SKM-1 treated with dmso at 0.1 percent for 144 hours (cell line): ENCODE measurements around the gene FTCD.
"Not testable (repeated sequence)": the region's sequence is repeated elsewhere in the genome, so short reads cannot be mapped to it uniquely, and the experiment has no call there.

ENCODE experiments used
- DNase-seq: peaks from one replicate; lab custom pipeline; 2025; ENCODE audit not compliant: unreplicated experiment; lab: John Stamatoyannopoulos, UW

The FTCD gene

DNA sequence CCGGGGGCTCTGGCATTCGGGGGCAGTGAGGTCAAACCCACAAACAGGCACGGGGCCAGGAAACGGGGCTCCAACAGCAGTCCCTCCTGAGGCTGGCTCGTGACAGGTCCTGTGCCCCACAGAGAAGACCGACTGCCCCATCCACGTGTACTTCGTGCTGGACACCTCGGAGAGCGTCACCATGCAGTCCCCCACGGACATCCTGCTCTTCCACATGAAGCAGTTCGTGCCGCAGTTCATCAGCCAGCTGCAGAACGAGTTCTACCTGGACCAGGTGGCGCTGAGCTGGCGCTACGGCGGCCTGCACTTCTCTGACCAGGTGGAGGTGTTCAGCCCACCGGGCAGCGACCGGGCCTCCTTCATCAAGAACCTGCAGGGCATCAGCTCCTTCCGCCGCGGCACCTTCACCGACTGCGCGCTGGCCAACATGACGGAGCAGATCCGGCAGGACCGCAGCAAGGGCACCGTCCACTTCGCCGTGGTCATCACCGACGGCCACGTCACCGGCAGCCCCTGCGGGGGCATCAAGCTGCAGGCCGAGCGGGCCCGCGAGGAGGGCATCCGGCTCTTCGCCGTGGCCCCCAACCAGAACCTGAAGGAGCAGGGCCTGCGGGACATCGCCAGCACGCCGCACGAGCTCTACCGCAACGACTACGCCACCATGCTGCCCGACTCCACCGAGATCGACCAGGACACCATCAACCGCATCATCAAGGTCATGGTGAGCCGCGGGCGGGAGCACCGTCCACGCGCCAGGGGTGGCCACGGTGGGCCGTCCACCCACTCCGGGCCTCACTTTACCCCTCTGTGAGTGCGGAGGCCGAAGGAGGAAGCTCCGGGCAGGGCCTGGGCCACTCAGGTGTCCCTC is 43.3 kb downstream of the FTCD start:
- DNase-seq = no peak

GRCh38 chr21:46111193-46111571 is 44.2 kb downstream of the FTCD start:
- no peak for DNase-seq

DNA sequence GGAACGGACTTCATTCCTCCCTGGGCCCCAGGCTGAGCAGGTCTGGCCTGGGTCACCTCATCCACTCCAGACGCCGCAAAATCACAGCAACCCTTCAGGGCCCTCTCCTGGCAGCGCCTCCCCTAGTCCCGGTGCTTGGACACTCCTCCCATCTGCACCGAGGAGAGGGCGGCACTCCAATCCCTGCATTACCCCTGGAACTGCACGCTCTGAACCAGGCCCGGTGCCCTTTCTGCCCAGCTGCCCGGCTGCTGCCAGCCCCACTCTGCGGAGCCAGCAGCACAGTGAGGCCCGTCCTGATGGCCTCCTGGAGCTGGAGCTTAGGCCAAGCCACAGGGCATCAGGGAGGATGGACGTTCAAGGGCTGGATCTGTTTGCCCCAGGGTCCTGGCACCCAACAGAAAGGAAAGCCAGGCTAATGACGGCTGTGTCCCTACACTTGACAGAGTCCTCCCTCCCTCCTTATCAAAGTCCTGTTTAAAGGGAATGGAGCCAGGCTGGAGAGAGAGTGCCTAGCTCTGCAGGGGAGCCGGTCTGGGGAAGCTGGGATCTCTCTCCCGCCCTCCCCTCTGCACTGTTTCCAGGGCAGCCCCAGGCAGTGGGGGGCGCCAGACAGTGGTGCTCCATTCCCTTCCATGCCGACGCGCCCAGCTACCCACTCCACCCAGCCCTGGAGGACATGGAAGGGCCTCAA is 44.7 kb downstream of the FTCD start:
- DNase-seq = no peak

GRCh38 chr21:46109313-46110221 is 45.8 kb downstream of the FTCD start:
- no peak for DNase-seq

- no peak for DNase-seq
Observed at GRCh38 chr21:46108827-46109312, 46.5 kb downstream of the FTCD start.

- DNase-seq = not testable (repeated sequence)
Observed at GRCh38 chr21:46107376-46107775, 48.0 kb downstream of the FTCD start.

- DNase-seq = no peak
Observed at GRCh38 chr21:46104104-46104503, 51.3 kb downstream of the FTCD start.

DNA sequence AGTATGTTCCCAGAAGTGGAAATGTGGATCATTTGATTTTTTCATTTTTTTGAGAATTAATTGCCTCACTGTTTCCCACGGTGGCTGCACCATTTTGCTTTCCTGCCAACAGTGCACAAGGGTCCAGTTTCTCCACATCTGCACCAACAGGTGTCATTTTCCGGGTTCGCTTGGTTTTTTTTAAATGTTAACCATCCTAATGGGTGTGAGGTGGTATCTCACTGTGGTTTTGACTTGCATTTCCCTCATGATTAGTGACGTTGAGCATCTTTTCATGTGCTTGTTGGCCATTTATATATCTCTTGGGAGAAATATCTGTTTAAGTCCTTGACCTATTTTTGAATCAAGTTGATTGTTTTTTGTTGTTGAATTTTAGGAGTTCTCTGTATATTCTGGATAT is 54.5 kb downstream of the FTCD start:
- no peak for DNase-seq

GRCh38 chr21:46100426-46100825 is 55.0 kb downstream of the FTCD start:
- DNase-seq = no peak

GRCh38 chr21:46100020-46100419 is 55.4 kb downstream of the FTCD start:
- DNase-seq = no peak

DNA sequence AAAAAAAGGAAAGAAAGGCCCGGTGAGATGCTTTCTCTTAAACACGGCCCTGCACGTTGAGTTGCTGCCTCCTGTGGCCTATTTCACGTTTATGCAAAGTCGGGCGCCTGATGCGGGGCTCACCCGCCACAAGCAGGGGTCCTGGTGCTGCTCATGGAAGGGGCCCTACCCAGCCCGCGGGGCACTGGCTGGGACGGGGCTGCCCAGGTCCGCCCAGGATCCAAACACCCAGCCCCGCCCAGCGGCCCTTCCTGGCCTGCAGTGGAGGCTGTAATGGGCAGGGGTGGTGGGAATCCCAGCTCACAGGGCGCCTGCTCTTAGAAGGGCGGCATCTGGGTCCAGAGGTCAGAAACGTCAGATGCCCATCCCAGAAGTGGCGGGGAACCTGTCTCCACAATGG is 55.9 kb downstream of the FTCD start:
- DNase-seq = no peak

DNA sequence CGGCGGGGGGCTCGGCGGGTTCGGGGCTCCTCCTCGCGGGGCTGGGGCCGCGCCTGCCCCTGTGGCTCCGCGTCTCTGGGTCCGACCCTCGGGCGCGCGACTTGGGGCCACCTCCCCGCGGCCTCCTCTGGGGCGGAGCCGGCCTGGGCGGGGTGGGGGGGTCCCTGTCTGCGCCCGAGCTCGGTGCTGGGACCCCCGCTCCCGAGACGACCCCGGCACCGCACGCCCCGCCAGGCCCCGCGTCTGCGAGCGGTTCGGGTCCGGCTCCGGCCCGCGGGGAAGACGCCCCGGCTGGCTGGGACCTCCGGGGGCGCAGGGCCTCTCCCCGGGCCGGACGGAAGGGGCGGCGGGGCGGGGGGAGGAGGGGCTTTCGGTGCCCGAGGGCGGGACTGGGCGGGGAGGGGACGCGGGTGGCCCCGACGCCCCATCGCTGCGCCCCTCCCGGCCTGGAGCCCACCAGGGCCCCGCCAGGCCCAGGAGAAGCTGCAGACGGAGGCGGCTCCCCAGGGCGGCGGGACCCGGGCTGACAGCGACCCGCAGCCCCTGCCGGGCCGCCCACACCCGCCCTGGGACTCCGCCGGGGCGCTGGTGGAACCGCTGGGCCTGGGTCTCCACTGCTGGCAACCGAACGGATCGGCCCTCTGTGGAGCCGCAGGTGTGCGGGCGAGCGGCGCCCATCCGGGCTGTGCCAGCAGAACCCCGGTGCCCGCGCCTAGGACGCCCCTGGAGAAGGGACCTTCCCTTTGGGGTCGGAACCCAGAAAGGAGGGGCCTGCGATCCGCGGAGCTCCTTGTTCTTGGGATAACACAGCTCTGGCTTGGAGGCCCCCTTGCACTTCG is 56.9 kb downstream of the FTCD start:
- no peak for DNase-seq

DNA sequence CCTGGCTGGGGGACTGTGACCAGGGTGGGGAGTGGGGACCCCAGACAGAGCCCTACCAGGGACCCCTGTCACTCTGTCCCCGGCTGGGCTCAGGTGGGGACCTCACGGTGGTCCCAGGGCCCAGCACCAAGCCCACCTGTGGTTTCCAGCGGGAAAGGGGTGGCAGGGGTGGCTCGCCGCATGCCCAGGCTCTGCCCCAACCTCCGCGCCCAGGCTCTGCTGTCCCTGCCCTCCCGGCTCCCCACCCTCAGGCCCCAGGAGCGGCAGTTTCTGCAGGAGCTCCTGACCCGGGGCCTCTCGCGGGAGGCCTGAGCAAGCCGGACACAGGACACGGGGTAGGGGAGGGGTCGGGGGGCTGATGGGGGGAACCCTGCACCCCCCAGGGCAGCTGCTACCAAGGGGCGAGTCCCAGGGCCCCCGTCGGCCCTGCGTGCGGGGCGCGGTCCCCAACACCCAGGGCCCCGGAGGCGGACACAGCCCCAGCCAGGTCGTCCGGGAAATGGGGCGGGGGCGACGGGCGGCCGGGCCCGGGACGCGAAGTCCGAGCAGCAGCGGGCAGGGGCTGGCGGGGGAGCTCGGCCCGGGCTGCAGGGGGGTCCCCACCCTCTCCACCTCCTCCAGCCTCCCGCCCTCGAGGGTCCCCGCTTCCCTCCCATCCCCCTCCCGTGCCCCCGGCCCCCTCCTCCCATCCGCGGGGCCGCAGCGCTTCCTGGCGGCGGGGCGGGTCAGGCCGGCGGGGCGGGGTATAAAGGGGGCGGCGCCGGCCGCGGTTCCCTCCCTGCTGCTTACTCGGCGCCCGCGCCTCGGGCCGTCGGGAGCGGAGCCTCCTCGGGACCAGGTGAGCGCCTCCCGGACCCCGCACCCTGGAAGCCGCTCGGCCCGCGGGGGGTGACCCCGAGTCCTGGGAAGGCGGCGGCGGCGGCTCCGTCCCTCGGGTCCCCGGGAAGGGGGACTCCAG is 57.8 kb downstream of the FTCD start, which contains the start of gene COL6A2:
Gene COL6A2 (plus strand): TSS at position 777 of the 958 bp plus-strand sequence.
- DNase-seq = peak; percentile 14

GRCh38 chr21:46096596-46097335 is 58.6 kb downstream of the FTCD start:
- DNase-seq = no peak

- no peak for DNase-seq
Observed at GRCh38 chr21:46095814-46096595, 59.4 kb downstream of the FTCD start.

GRCh38 chr21:46095083-46095719 is 60.2 kb downstream of the FTCD start:
- DNase-seq = no peak

DNA sequence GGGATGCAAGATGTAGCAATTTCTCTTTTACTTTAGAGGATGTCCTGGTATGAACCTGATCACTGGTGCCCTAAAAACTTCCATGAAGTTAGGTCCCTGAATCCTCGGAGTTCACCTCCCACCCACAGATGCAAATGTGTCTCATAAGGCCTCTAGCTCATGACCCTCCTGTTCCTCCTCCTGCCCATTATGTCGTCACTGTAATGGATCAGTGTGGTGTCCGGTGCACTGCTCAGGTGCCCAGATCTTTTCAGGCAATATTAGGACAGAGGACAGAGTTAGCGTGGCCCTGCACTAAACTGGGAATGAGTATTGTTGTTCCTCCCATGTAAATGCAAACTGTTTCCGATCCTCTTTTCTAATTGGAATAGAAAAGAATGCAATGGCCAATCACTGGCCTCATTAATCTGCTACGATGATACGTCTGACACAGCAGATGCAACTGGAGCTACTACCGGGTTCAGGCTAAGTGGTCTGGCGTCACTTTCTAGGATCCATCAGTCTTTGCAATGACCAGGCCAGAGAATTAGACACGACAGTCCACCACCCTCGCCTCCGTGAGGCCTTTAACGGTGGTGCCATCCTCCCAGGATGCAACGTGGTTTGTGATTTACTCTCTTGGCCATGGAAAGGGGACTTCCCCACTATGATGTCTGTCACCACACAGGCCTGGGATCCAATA is 60.8 kb downstream of the FTCD start:
- DNase-seq = no peak
